Measurements from ENCODE around the gene ZNF337.
"Not testable (repeated sequence)": the region's sequence is repeated elsewhere in the genome, so short reads cannot be mapped to it uniquely, and the experiment has no call there.

ZNF337 gene

GRCh38 chr20:25696371-25697131, at the start of gene ZNF337:
Gene ZNF337, minus strand, starts transcription at chr20:25696853. Its CDS starts 10,436 bp downstream, at chr20:25686417.
- peak; percentile 96 for DNase-seq (ENCODE audit: low spot score)

DNA sequence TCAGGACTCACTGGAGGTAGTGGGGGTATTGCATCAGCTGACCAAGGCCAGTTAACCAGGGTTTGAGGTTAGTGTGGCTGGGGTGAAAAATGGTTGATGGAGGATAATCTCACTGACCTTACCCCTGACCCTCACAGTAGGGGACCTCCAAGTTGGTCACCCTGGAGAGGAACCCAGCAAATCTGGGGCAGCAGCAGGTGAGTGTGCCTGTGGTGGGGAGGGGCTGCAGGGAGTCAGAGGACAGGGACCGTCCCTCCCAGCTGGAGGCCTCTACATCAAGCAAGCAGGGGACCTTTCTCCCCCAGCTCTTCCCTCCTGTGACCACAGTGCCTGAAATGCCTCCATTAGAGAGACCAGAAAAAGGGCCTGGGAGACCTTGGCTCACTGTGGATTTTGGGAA, 49.1 kb upstream of the ZNF337 start:
- no peak for DNase-seq (ENCODE audit: low spot score)

- no peak for DNase-seq (ENCODE audit: low spot score)
Observed at GRCh38 chr20:25745100-25745499, 48.4 kb upstream of the ZNF337 start.

- peak; percentile 34 for DNase-seq (ENCODE audit: low spot score)
Observed at GRCh38 chr20:25744261-25744660, 47.6 kb upstream of the ZNF337 start.

DNA sequence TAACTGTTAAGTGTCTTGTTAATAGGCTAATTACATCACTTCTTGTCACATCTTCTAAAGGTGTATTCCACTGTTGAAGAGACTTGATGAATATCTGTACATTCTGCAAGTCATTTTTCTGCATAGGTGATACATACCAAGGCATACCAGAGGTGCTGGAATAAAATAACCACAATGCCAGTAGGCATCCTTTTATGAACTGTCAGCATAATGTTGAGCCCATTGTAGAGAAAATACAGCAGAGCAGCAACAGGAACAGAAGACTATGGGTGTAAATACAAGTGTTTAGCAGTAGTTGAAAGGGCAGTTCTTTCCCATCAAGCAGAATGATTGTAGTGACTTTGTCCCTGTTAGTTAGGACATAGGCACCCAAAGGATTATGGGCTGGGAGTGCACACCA, 44.4 kb upstream of the ZNF337 start:
- DNase-seq (ENCODE audit: low spot score): no peak

DNA sequence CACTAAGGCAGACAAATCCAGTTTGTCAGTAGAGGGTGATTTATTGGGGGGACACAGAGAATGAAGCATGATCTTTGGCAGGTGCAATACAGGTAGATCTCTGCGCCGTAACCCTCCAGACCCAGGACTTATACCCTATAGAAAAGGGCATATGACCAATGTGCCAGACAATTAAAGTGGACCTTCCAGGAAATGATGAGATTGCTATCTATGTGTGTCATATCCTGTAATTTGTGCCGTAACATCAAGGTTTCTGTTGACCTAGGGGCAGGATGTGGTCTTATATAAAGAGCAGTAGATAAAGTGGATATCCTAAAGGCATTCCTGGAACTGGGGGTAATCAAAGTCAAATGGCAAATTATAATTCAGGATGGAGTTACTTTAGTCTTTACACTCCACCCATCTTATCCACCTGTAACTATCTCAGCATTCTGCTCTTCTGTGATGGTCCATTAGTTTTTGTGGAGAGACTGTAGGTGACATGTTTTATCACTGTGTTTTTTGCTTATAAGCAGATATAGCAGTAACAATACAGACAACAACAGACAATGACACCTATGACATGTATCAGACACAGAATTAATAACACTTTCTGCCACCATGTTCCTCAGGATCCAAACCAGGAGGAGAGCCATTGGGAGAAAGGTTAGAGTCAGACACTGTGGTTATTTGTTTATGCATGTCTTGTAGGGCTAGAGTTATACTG, 43.1 kb upstream of the ZNF337 start:
- no peak for DNase-seq (ENCODE audit: low spot score)

DNA sequence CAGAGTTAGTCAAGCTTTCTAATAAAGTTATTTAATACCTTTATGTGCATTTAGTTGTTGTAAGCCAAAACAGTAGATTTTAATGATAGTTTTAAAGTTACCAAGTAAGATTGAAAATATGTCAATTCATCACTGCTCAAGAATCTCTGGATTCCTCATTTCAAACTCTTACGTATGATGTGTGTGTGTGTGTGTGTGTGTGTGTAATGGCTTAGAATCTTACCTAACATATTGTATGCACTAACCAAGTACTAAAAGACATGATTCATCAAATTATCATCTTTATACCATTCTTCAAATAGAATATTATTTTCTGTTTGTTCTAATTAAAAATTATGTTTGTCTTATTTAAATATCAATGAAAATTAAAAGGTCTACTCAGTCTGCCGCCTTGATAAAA, 41.5 kb upstream of the ZNF337 start:
- no peak for DNase-seq (ENCODE audit: low spot score)

DNA sequence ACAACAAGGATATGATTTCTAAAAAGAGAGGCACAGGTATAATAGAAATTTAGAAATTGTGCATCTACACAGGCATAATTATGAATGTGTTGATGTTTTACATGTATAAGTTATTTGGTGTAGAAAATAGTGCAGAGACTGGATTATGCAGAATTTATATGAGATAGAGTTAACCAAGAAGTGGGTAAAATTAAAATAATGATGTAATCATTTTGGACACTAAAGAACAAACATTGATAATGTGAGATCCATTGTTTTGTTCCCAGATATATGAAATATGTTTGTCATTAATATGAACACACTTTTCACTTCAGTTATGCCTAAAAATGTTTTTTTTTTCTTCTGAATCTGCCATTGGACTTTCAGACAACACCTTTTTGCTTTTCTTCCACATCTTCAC, 37.2 kb upstream of the ZNF337 start:
- no peak for DNase-seq (ENCODE audit: low spot score)

DNA sequence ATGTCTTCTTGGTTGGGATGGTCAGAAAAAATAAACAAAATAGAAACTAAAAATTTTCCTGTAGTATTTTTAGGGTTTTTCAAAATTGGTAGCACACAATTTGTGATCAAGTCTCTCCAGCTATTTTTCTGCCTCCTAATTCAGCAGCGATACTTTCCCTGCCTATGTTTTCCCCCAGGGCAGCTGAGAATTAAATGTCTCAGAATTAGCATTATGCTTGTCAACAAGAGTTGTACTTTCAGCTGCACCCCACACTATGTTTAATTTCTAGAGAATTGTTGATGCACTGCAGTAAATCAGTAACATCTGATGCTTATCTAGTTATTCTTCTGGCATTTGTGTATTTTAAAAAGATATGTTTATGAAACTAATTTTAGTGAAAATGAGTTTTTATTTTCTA, 34.2 kb upstream of the ZNF337 start:
- DNase-seq (ENCODE audit: low spot score): no peak

DNA sequence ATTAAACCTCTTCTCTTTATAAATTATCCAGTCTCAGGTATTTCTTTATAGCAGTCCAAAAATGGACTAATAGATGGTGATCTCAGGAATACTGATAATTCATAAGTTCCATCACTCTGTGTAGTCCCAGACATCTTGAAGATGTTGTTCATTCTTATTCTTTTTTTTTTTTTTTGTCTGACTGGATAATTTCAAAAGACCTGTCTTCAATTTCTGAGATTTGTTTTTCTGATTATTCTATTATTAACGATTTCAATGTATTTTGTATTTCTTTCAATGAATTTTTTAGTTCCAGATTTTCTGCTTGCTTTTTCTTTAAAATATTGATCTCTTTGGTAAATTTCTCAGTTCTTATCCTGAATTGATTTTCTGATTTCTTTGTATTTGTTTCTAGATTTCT, 29.7 kb upstream of the ZNF337 start:
- DNase-seq (ENCODE audit: low spot score): no peak

DNA sequence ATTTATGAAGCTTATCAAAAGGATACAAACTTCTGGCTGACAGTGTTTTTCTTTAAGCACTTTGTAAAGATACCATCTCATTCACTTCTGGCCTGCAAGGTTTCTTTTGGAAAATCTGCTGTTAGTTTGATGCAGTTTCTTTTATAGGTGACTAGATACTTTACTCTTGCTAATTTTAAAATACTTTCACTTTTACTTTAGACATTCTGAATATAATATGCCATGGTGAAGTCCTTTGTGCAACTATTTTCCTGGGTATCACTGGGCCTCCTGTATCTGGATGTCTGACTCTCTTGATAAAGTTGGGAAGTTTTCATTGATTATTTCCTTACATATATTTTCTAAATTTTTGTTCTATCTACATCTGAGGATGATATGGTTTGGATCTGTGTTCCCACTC, 29.0 kb upstream of the ZNF337 start:
- no peak for DNase-seq (ENCODE audit: low spot score)

DNA sequence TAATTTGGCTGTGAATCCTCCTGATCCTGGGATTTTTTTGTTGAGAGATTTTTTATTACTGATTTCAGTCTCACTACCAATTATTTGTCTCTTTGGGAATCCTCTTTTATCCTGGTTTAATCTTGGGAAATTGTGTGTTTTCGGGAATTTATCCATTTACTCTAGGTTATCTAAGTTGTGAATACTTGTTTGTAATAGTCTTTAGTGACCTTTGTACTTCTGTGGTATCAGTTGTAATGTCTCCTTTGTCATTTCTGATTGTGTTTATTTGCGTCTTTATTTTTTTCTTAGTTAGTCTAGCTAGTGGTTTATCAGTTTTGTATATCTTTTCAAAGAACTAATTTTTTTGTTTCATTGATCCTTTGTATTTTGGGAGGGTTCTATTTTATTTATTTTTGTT, 27.3 kb upstream of the ZNF337 start:
- DNase-seq (ENCODE audit: low spot score): no peak

DNA sequence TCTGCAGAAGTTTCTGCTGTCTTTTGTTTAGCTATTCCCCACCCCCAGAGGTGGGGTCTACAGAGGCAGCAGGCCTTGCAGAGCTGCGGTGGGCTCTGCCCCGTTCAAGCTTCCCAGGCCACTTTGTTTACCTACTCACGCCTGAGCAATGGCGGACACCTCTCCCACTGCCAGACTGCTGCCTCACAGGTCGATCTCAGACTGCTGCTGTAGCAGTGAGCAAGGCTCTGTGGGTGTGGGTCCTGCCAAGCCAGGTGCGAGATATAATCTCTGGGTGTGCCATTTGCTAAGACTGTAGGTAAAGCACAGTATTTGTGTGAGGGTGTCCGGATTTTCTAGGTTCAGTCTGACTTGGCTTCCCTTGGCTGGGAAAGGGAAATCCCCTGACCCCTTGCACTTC, 23.6 kb upstream of the ZNF337 start:
- DNase-seq (ENCODE audit: low spot score): no peak

DNA sequence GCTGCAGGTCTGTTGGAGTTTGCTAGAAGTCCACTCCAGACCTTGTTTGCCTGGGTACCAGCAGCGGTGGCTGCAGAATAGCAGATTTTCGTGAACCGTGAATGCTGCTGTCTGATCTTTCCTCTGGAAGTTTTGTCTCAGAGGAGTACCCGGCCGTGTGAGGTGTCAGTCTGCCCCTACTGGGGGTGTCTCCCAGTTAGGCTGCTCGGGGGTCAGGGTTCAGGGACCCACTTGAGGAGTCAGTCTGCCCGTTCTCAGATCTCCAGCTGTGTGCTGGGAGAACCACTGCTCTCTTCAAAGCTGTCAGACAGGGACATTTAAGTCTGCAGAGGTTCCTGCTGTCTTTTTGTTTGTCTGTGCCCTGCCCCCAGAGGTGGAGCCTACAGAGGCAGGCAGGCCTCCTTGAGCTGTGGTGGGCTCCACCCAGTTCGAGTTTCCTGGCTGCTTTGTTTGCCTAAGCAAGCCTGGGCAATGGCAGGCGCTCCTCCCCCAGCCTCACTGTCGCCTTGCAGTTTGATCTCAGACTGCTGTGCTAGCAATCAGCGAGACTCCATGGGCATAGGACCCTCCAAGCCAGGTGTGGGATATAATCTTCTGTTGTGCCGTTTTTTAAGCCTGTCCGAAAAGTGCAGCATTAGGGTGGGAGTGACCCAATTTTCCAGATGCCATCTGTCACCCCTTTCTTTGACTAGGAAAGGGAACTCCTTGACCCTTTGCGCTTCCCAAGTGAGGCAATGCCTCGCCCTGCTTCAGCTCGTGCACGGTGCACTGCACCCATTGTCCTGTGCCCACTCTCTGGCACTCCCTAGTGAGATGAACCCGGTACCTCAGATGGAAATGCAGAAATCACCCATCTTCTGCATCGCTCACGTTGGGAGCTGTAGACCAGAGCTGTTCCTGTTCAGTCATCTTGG, 22.5 kb upstream of the ZNF337 start:
- DNase-seq (ENCODE audit: low spot score): not testable (repeated sequence)

GRCh38 chr20:25707695-25708094, 11.0 kb upstream of the ZNF337 start:
- no peak for DNase-seq (ENCODE audit: low spot score)

GRCh38 chr20:25706793-25707192, 10.1 kb upstream of the ZNF337 start:
- DNase-seq (ENCODE audit: low spot score): no peak

GRCh38 chr20:25705830-25706351, 9.2 kb upstream of the ZNF337 start:
- DNase-seq (ENCODE audit: low spot score): no peak

DNA sequence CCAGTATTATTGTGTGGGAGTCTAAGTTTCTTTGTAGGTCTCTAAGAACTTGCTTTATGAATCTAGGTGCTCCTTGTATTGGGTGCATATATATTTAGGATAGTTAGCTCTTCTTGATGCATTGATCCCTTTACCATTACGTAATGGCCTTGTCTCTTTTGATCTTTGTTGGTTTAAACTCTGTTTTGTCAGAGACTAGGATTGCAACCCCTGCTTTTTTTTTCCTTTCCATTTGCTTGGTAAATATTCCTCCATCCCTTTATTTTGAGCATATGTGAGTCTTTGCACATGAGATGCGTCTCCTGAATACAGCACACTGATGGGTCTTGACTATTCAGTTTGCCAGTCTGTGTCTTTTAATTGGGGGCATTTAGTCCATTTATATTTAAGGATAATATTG, 7.7 kb upstream of the ZNF337 start:
- not testable (repeated sequence) for DNase-seq (ENCODE audit: low spot score)

DNA sequence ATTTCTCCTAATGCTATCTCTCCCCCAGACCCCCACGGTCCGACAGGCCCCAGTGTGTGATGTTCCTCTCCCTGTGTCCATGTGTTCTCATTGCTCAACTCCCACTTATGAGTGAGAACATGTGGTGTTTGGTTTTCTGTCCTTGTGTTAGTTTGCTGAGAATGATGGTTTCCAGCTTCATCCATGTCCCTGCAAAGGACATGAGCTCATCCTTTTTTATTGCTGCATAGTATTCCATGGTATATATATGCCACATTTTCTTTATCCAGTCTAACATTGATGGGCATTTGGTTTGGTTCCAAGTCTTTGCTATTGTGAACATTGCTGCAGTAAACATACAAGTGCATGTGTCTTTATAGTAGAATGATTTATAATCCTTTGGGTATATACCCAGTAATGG, 4.2 kb upstream of the ZNF337 start:
- DNase-seq (ENCODE audit: low spot score): not testable (repeated sequence)

GRCh38 chr20:25699914-25700313, 3.3 kb upstream of the ZNF337 start:
- DNase-seq (ENCODE audit: low spot score): no peak

DNA sequence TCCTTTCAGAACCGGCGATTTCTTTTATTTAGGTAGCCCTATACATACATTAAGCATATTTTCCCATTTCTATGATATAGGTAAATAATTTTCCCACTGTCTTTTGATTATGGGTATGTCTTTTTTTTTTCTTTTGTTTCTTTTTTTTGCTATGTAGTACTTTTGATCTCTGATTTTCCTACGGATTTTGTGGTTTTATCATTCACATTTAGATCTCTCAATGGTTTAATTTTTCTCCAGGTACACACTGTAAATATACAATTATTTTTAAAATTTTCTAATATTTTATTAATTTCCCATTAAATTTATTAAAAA, 436 bp upstream of the ZNF337 start:
- DNase-seq (ENCODE audit: low spot score): no peak

DNA sequence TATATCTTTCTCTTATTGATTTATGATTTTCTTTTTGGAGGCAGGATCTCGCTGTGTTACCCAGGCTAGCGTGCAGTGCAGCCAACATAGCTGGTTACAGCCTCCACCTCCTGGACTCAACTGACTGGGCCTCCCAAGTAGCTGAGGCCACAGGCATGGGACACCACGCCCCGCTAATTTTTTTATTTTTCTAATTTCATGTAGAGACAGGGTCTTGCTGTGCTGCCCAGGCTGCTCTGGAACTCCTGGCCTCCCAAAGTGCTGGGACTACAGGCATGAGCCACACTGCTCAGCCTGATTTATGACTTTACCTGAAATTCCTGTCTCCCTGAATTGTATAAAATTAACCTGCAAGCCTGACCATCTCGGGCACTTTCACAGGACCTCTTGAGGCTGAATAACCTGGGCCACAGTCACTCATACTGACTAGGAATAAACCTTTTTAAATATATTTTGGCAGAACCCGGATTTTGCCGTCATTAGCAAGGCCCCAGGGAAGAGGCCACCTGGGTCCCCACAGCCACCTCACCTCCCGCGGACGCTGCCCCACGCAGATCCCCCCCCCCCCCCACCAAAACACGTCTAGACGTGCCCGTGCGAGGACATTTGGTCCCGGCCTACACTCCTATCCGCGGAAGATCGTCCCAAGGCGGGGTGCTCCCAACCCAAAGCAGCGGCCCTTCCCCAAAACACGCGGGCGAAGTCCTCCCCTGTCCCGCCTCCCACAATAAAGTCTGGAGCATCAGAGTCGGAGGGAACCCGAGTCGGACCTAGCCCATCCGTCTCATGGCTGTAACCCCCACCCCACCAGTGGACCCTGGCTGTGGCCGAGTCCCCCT, 902 bp downstream of the ZNF337 start:
- DNase-seq (ENCODE audit: low spot score): no peak
